HG03135 (cell line): Measurements from ENCODE around the gene SMAD9.
"Not testable (repeated sequence)": the region's sequence is repeated elsewhere in the genome, so short reads cannot be mapped to it uniquely, and the experiment has no call there.

Experiments used
- ATAC-seq: cut with Tn5 transposase; IDR thresholded peaks from one replicate; pipeline ENCODE4 v1.9.1; 2021; ENCODE audit warnings: mild to moderate bottlenecking, moderate library complexity; ENCODE audit not compliant: unreplicated experiment

SMAD9 gene

GRCh38 chr13:36912973-36913372, 7.1 kb downstream of the SMAD9 start:
- no peak for ATAC-seq

GRCh38 chr13:36912369-36912768, 7.7 kb downstream of the SMAD9 start:
- no peak for ATAC-seq

DNA sequence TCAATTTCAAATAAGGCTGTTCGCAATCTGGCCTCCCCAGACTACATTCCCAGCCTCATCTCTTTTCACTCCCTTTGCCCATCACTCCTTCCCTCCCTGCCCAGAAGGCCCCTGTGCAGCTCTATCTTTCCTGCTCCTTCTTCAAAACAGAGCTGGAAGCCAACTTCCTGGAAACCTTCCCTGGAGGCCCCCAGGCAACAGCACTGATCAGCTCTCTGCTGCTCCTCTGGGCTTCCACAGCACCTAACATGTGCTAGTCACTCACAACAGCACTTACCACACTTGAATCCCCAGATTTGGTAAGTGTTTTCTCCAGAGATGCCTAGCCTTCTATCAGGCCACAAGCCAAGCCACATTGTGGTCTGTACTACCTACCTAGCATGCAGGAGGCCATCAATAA, 9.5 kb downstream of the SMAD9 start:
- ATAC-seq: no peak

DNA sequence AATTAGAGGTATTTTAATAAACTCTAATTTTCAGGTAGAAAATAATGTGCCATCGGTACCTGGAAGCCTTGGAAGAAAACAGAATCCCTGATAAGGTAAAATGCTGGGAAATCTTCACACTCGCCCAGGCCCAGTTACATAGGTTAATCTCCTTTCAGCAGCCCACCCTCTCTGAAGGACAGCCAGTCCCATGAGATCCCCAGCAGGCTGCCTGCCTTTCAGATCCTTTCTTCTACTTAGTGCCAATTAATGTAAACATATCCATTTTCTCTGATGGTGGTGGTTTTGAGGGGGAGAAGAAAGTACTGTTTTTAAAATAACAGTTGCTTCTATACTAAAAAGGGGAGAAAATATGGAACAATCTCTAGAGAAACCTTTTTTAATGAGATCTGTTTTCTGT, 12.2 kb downstream of the SMAD9 start:
- ATAC-seq: no peak

DNA sequence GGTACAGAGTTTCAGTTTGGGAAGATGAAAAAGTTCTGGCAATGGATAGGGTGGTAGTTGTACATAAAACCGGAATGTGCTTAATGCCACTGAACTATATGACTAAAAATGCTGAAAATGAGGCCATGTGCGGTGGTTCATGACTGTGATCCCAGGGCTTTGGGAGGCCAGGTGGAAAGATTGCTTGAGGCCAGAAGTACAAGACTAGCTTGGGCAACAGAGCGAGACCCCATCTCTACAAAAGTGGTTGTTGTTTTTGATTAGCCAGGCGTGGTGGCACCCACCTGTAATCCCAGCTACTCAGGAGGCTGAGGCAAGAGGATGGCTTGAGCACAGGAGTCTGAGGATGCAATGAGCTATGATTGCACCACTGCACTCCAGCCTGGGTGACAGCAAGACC, 12.8 kb downstream of the SMAD9 start:
- no peak for ATAC-seq

- ATAC-seq: no peak
Observed at GRCh38 chr13:36905944-36906343, 14.1 kb downstream of the SMAD9 start.

GRCh38 chr13:36903925-36904595, 16.0 kb downstream of the SMAD9 start:
- no peak for ATAC-seq

GRCh38 chr13:36897054-36897616, 22.9 kb downstream of the SMAD9 start:
- no peak for ATAC-seq

DNA sequence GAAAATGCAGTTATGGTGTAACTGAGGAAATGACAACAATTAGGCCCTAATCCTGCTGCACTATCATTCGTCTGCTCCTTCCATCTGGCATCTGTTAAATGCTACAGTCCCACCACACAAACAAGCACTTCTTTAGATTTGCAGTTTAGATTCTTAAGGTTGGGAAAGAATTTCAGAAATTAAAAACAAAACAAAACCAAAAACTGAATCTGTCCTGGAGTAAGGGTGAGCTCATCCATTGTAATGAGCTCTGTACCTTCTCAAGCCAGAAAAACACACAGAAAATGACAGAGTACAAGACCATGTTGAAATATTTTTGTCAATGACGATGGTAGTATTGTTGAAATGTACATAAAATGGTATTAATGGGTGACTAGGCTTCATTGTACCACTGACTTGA, 28.3 kb downstream of the SMAD9 start:
- ATAC-seq: no peak

DNA sequence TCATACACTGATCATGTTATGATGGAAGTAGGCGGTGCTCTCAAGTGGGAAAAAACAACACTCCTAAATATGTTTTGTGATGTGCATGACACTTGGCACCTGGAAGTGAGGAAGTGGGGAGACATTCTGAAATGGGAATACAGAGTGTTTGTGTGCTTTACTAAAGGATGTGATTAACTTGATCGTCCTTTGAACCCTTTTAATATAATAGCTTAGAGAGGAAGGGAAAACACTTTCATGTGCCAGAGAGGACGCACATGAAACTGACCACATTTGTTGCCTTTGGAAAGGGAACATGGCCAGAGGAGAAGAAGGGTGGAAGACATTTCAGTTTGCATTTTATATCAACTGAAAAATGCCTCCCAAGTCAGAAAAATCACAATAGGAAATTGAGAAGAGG, 31.4 kb downstream of the SMAD9 start:
- no peak for ATAC-seq

- no peak for ATAC-seq
Observed at GRCh38 chr13:36887758-36888521, 32.1 kb downstream of the SMAD9 start.

- no peak for ATAC-seq
Observed at GRCh38 chr13:36885901-36886300, 34.1 kb downstream of the SMAD9 start.

GRCh38 chr13:36884235-36884634, 35.8 kb downstream of the SMAD9 start:
- ATAC-seq: no peak

GRCh38 chr13:36883824-36884223, 36.2 kb downstream of the SMAD9 start:
- no peak for ATAC-seq

GRCh38 chr13:36883392-36883791, 36.6 kb downstream of the SMAD9 start:
- ATAC-seq: not testable (repeated sequence)

DNA sequence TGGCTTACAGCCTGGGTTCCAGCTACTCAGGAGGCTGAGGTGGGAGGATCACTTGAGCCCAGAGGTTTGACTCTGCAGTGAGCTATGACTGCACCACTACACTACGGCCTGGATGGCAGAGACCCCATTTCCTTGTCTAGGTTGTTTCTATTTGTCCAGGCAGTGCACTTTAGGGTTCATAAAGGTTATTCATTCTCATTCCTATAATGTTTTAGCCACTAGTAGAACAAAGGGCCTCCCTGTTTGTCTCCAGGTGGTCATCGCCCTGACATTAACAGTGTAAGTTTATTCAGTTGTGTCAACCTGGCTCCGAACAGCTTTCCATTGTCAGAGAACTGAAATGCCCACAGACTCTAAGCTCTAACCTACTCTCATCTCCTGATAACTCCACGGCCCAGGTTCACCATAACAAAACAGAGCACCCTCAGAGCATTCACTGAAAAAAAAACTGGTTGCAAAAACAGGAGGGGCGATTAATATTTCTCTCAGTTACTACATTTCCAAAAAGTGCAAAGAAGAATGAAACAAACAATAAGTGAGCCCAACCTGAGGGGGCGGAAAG, 37.1 kb downstream of the SMAD9 start:
- no peak for ATAC-seq

DNA sequence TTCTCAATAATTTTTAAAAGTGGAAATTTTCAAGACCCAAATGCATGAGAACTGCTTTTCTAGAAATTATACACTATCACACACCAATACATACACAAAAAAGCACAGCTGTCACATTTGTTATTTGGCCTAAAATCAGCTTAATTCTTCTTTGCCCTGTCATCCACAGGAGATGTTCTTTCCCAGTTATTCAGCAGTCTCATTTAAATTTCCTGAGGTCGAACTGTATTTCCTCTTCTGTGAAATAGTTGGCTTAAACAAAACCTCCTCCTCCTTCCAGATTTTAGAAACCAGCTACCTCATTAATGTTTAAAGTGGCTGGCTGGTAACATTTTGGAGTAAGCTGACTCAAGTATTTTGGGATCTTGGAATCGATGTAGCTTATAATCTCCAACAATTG, 39.1 kb downstream of the SMAD9 start:
- ATAC-seq: no peak

- ATAC-seq: no peak
Observed at GRCh38 chr13:36879218-36879938, 40.7 kb downstream of the SMAD9 start.

DNA sequence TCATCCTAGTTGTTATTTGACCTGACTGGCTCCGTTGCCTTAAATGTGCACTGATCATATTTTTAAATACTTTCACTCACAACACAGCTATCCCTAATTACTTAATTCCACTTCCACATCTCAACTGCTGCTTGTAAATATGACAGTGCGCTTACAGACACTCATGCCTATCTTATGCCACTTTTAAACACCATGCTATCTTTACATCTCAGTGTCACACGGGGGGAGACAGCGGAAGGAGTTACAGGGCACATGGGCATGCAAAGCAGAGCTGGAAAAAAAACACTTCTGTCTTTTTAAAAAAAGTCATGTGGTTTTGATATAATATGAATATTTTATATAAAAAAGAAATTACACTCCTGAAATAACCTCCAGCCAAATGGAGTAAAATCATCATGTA, 44.1 kb downstream of the SMAD9 start:
- no peak for ATAC-seq

DNA sequence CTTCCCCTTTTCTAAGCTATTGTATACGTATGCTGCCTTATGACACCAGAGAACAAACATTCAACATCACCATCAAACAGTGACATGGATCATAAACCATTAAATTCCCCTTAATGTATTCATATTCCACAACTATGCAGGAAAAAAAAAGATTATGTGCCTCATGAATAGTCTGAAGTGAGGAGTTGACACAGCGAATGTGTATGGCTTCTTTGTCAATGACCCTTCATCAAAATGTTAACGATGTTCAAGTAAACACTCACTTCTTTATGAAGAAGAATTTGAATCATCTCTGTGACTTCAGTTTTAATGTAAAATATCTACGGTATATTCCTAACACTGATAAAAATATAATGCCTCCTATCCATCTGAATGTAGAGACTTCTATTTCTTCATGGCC, 44.6 kb downstream of the SMAD9 start:
- no peak for ATAC-seq

- no peak for ATAC-seq
Observed at GRCh38 chr13:36872621-36873020, 47.4 kb downstream of the SMAD9 start.
